Neuronal stem cell (in vitro differentiated cells): ENCODE data around the gene GPC1.

ENCODE experiments used
- DNase-seq: peaks from one replicate; pipeline ENCODE4 v3.0.0-alpha.2; 2013; ENCODE audit warnings: low spot score
- H2AFZ ChIP-seq: one replicate; pipeline ENCODE4 v1.6.1; 2013; ENCODE audit warnings: mild to moderate bottlenecking, low read length, inconsistent platforms
- H2AK5ac ChIP-seq: 2 replicates; pipeline ENCODE4 v1.6.1; 2013; ENCODE audit warnings: low read depth, mild to moderate bottlenecking, inconsistent platforms, low read length, moderate library complexity, mixed read lengths
- H2BK120ac ChIP-seq: 2 replicates; pipeline ENCODE4 v1.6.1; 2013; ENCODE audit warnings: low read depth, mild to moderate bottlenecking, inconsistent platforms, low read length, moderate library complexity, mixed read lengths
- H2BK12ac ChIP-seq: one replicate; pipeline ENCODE4 v1.6.1; 2013; ENCODE audit warnings: low read length, inconsistent platforms
- H2BK15ac ChIP-seq: 2 replicates; pipeline ENCODE4 v1.6.1; 2013; ENCODE audit warnings: mild to moderate bottlenecking, low read length, inconsistent platforms, mixed read lengths
- H2BK5ac ChIP-seq: one replicate; pipeline ENCODE4 v1.6.1; 2013; ENCODE audit warnings: inconsistent platforms, mild to moderate bottlenecking, low read length, moderate library complexity
- H3K14ac ChIP-seq: one replicate; pipeline ENCODE4 v1.6.1; 2013; ENCODE audit warnings: low read length, inconsistent platforms
- H3K18ac ChIP-seq: 2 replicates; pipeline ENCODE4 v1.6.1; 2013; ENCODE audit warnings: low read length, inconsistent platforms
- H3K23ac ChIP-seq: 2 replicates; pipeline ENCODE4 v1.6.1; 2013; ENCODE audit warnings: low read depth, mild to moderate bottlenecking, mixed read lengths, low read length, inconsistent platforms; ENCODE audit not compliant: poor library complexity
- H3K27ac ChIP-seq: replicated peaks from 3 replicates; pipeline ENCODE4 v1.5.1; 2013; ENCODE audit warnings: low read length, inconsistent platforms
- H3K27me3 ChIP-seq, 3 experiments: 2 replicates each; pipeline ENCODE4 v1.6.1; 2013; ENCODE audit warnings: low read length in 3 of 3, mild to moderate bottlenecking in 2 of 3, inconsistent platforms in 1 of 3, low read depth in 1 of 3, mixed read lengths in 1 of 3, moderate library complexity in 1 of 3; ENCODE audit not compliant: control insufficient read depth in 3 of 3, insufficient read depth in 3 of 3
- H3K36me3 ChIP-seq, 2 donors: replicated peaks in 1 of 2; 2 replicates each; pipeline ENCODE4 v1.6.1; 2013; ENCODE audit warnings: low read length in 2 of 2; ENCODE audit not compliant: control insufficient read depth in 2 of 2, insufficient read depth in 2 of 2
- H3K4ac ChIP-seq: 2 replicates; pipeline ENCODE4 v1.6.1; 2013; ENCODE audit warnings: inconsistent platforms, mild to moderate bottlenecking, low read length, moderate library complexity
- H3K4me1 ChIP-seq, 2 donors: 1 replicate in 1 of 2; 2 replicates in 1 of 2; pipeline ENCODE4 v1.6.1; 2013; ENCODE audit warnings: low read length in 2 of 2, low read depth in 1 of 2; ENCODE audit not compliant: control insufficient read depth in 2 of 2, insufficient read depth in 1 of 2
- H3K4me2 ChIP-seq: one replicate; pipeline ENCODE4 v1.6.1; 2013; ENCODE audit warnings: mild to moderate bottlenecking, low read length, inconsistent platforms; ENCODE audit not compliant: insufficient read depth, poor library complexity, severe bottlenecking
- H3K4me3 ChIP-seq, 2 donors: 2 replicates each; pipeline ENCODE4 v1.5.1; 2013; ENCODE audit warnings: low read length in 2 of 2, mild to moderate bottlenecking in 2 of 2, inconsistent platforms in 1 of 2, moderate library complexity in 1 of 2
- H3K79me1 ChIP-seq: one replicate; pipeline ENCODE4 v1.6.1; 2013; ENCODE audit warnings: low read depth, mild to moderate bottlenecking, inconsistent platforms, low read length, moderate library complexity
- H3K9ac ChIP-seq: one replicate; pipeline ENCODE4 v1.6.1; 2013; ENCODE audit warnings: mild to moderate bottlenecking, low read depth, low read length, inconsistent platforms; ENCODE audit not compliant: poor library complexity
- H3K9me3 ChIP-seq, 2 donors: replicated peaks in 1 of 2; 2 replicates each; pipeline versions ENCODE3 to v1.6.1; 2013; ENCODE audit warnings: low read length in 2 of 2, mild to moderate bottlenecking in 2 of 2, inconsistent platforms in 1 of 2, low read depth in 1 of 2, mixed read lengths in 1 of 2, moderate library complexity in 1 of 2; ENCODE audit not compliant: control insufficient read depth in 2 of 2, insufficient read depth in 1 of 2
- H4K8ac ChIP-seq: one replicate; pipeline ENCODE4 v1.6.1; 2013; ENCODE audit warnings: low read depth, mild to moderate bottlenecking, inconsistent platforms, low read length, moderate library complexity
- H4K91ac ChIP-seq: one replicate; pipeline ENCODE4 v1.6.1; 2013; ENCODE audit warnings: low read length, low read depth, mild to moderate bottlenecking, inconsistent platforms; ENCODE audit not compliant: poor library complexity
- WGBS, 2 donors: extraction: QIAGEN DNeasy Blood & Tissue Kit; methylation state at CpG; one replicate each; pipeline ENCODE4 v1.1.7; 2013; ENCODE audit warnings: missing lambda C conversion rate in 2 of 2, mixed read lengths in 1 of 2; ENCODE audit not compliant: insufficient read length in 2 of 2, insufficient replicate concordance in 1 of 2; ENCODE audit errors: extremely low coverage in 2 of 2; 5-methylcytosine and 5-hydroxymethylcytosine counted together

Gene GPC1

GRCh38 chr2:240460253-240460711, 24.8 kb downstream of the GPC1 start:
- peak overlapping the region; percentile 75 for H2BK12ac ChIP-seq
- no peak overlapping the region for H4K91ac ChIP-seq
- no peak overlapping the region for H3K4ac ChIP-seq
- H4K8ac ChIP-seq, result no peak overlapping the region
- peak overlapping the region; percentile 81 for H2BK120ac ChIP-seq
- peaks cover 26 to 43% of the 10 kb centered on the region in 2 donors for H3K36me3 ChIP-seq
- peak overlapping the region; percentile 83 for H3K18ac ChIP-seq
- no peak overlapping the region for H2BK15ac ChIP-seq
- no peak overlapping the region for H3K27ac ChIP-seq
- H3K9ac ChIP-seq, result no peak overlapping the region
- DNase-seq, result no peak
- H3K79me1 ChIP-seq, result peaks cover 26% of the 10 kb centered on the region
- H3K4me1 ChIP-seq, result peaks cover 38 to 44% of the 10 kb centered on the region in 2 donors
- H3K9me3 ChIP-seq, result peaks cover 0 to 4% of the 10 kb centered on the region in 2 donors
- H2AK5ac ChIP-seq, result peak overlapping the region; percentile 63
- H3K4me2 ChIP-seq, result no peak overlapping the region
- H2BK5ac ChIP-seq, result no peak overlapping the region
- peaks cover 0 to 5% (median 0%) of the 10 kb centered on the region in 3 experiments for H3K27me3 ChIP-seq
- no peak overlapping the region for H2AFZ ChIP-seq
- H3K14ac ChIP-seq, result no peak overlapping the region
- peak overlapping the region; percentile 89 for H3K23ac ChIP-seq
- no peak overlapping the region for H3K4me3 ChIP-seq
- no CpG with 5 or more reads among the region's 16 CpGs for WGBS, 2 donors

GRCh38 chr2:240460781-240461431, 25.4 kb downstream of the GPC1 start:
- peaks cover 0 to 5% (median 0%) of the 10 kb centered on the region in 3 experiments for H3K27me3 ChIP-seq
- H2BK5ac ChIP-seq, result no peak overlapping the region
- H3K9me3 ChIP-seq, result peaks cover 0 to 4% of the 10 kb centered on the region in 2 donors
- no CpG with 5 or more reads among the region's 16 CpGs for WGBS, 2 donors
- no peak overlapping the region for H3K4me2 ChIP-seq
- no peak overlapping the region for H4K8ac ChIP-seq
- H2AK5ac ChIP-seq, result no peak overlapping the region
- no peak overlapping the region for H2BK12ac ChIP-seq
- H3K27ac ChIP-seq, result no peak overlapping the region
- no peak overlapping the region for H3K9ac ChIP-seq
- peak overlapping the region; percentile 85 for H3K23ac ChIP-seq
- H3K36me3 ChIP-seq, result peaks cover 32 to 49% of the 10 kb centered on the region in 2 donors
- no peak overlapping the region for H2BK15ac ChIP-seq
- peaks cover 34 to 40% of the 10 kb centered on the region in 2 donors for H3K4me1 ChIP-seq
- H2AFZ ChIP-seq, result no peak overlapping the region
- no peak overlapping the region for H3K18ac ChIP-seq
- H4K91ac ChIP-seq, result no peak overlapping the region
- no peak for DNase-seq
- H2BK120ac ChIP-seq, result no peak overlapping the region
- H3K14ac ChIP-seq, result no peak overlapping the region
- peaks cover 22% of the 10 kb centered on the region for H3K79me1 ChIP-seq
- H3K4me3 ChIP-seq, result no peak overlapping the region
- H3K4ac ChIP-seq, result no peak overlapping the region

- H3K4me2 ChIP-seq, result no peak overlapping the region
- no peak for DNase-seq
- H2BK12ac ChIP-seq, result no peak overlapping the region
- H3K4me1 ChIP-seq, result peaks cover 28 to 34% of the 10 kb centered on the region in 2 donors
- no peak overlapping the region for H3K4ac ChIP-seq
- no peak overlapping the region for H2AK5ac ChIP-seq
- H2AFZ ChIP-seq, result no peak overlapping the region
- peaks cover 0 to 2% (median 0%) of the 10 kb centered on the region in 3 experiments for H3K27me3 ChIP-seq
- H3K79me1 ChIP-seq, result peaks cover 18% of the 10 kb centered on the region
- H3K23ac ChIP-seq, result peak overlapping the region; percentile 55
- no peak overlapping the region for H2BK5ac ChIP-seq
- no peak overlapping the region for H3K9ac ChIP-seq
- no peak overlapping the region for H4K8ac ChIP-seq
- H3K18ac ChIP-seq, result no peak overlapping the region
- no CpG with 5 or more reads among the region's 17 CpGs for WGBS, 2 donors
- H2BK120ac ChIP-seq, result no peak overlapping the region
- H3K9me3 ChIP-seq, result peaks cover 0 to 4% of the 10 kb centered on the region in 2 donors
- H3K36me3 ChIP-seq, result peaks cover 32 to 52% of the 10 kb centered on the region in 2 donors
- H3K27ac ChIP-seq, result no peak overlapping the region
- H4K91ac ChIP-seq, result no peak overlapping the region
- no peak overlapping the region for H3K14ac ChIP-seq
- H3K4me3 ChIP-seq, result no peak overlapping the region
- H2BK15ac ChIP-seq, result no peak overlapping the region
Observed at GRCh38 chr2:240461471-240462072, 26.1 kb downstream of the GPC1 start.

- Histone ChIP-seq H2BK5ac (no peak overlapping the region), H3K4ac (no peak overlapping the region), H3K9ac (no peak overlapping the region), H3K4me1 (peaks cover 22 to 34% of the 10 kb centered on the region in 2 donors), H3K18ac (no peak overlapping the region), H2BK15ac (no peak overlapping the region), H3K36me3 (peaks cover 35 to 57% of the 10 kb centered on the region in 2 donors), H3K23ac (peak overlapping the region; percentile 55), H2AFZ (no peak overlapping the region), H3K4me2 (no peak overlapping the region), H2BK120ac (no peak overlapping the region), H3K14ac (no peak overlapping the region), H4K8ac (no peak overlapping the region), H4K91ac (no peak overlapping the region), H3K79me1 (peaks cover 18% of the 10 kb centered on the region), H3K9me3 (peaks cover 0 to 4% of the 10 kb centered on the region in 2 donors), H3K4me3 (no peak overlapping the region), H3K27ac (no peak overlapping the region), H2BK12ac (no peak overlapping the region), H3K27me3 (peaks cover 0 to 2% (median 0%) of the 10 kb centered on the region in 3 experiments), H2AK5ac (no peak overlapping the region)
- no peak for DNase-seq
- no CpG with 5 or more reads among the region's 41 CpGs for WGBS, 2 donors
Observed at GRCh38 chr2:240462073-240462706, 26.7 kb downstream of the GPC1 start.
